HG03378 (cell line): Measurements from ENCODE around the gene ARHGAP19.

Source experiments
- ATAC-seq: cut with Tn5 transposase; IDR thresholded peaks from one replicate; pipeline ENCODE4 v1.9.1; 2021; ENCODE audit warnings: mild to moderate bottlenecking, moderate library complexity; ENCODE audit not compliant: unreplicated experiment

ARHGAP19 gene

GRCh38 chr10:97323501-97323900 is 31.1 kb upstream of the ARHGAP19 start:
- ATAC-seq = no peak

GRCh38 chr10:97321804-97322190 is 29.4 kb upstream of the ARHGAP19 start:
- ATAC-seq = no peak

DNA sequence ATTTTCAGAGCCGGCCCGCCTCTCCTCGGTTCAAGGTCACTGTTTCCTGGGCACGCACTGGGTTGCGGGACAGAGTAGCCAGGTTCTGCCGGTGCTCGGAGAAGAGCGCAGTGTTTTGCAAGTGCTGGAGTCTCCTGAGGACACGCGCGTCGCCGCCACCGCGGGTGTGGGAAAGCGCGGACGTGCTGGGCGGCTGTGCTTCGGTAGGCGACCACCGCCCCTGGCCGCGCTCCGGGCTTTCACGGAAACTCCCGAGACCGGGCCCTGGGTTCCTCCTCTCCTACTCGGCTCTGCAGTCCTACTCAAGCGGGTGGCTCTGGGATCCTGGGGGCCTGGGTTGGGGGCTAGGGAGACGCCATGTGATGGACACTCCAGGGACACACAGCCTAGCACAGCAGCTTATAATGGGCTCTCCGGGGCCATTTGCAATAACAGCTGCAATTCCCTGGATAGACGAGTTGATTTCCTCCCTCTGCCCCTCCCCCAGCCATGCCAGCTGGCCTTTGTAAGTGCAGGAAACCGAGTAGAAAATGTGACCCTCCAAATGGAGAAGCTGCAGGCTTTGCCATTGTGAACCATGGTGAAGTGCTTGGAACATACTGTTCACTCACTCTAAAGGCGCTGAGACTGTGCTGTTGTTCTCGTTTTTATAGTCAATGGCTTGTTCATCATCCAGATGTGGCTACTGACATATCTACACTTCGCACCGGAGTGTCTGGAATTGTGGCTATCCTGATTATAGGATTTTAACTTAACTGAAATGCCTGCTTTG is 28.8 kb upstream of the ARHGAP19 start:
- no peak for ATAC-seq

DNA sequence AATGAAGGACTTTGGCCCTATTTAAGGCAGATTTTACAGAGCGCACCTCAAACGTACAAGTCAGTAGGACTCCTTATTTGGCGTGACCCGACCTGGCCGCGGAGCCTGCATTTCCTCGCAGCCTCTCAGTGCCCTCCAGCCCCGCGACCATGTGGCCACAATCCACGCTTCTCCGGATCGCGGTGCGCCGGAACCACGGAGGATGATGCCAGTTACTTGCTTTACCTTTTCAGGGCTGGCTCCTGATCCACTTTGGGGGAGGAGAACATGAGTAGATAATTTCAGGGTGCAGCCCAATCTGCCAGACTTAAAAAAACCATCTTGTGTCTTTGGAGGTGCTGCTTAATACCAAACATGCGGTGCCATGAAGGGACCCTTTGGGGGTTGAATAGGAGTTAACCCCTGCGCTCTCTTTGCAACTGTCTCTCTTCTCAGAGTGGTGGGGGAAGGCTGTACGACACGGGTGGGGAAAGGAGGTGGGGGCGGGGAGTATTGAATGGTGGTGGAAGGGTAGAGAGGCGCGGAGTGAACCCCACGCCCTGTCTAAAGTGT is 28.1 kb upstream of the ARHGAP19 start:
- no peak for ATAC-seq

DNA sequence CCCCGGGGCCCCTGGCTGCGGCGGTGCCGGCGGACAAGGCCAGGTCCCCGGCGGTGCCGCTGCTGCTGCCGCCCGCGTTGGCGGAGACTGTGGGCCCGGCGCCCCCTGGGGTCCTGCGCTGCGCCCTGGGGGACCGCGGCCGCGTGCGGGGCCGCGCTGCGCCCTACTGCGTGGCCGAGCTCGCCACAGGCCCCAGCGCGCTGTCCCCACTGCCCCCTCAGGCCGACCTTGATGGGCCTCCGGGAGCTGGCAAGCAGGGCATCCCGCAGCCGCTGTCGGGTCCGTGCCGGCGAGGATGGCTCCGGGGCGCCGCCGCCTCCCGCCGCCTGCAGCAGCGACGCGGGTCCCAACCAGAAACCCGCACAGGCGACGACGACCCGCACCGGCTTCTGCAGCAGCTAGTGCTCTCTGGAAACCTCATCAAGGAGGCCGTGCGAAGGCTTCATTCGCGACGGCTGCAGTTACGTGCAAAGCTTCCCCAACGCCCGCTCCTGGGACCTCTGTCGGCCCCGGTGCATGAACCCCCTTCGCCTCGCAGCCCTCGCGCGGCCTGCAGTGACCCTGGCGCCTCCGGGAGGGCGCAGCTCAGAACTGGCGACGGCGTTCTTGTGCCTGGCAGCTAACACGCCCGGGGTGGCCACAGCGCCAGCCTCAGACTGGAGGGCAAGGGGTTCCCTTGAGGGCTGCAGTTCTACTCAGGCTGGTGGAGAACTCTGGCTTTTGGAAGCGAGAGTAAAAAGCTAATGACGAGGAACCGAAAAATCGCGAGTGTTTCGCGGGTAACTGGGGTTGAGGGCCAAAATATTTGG is 27.4 kb upstream of the ARHGAP19 start:
- ATAC-seq = peak; percentile 28

GRCh38 chr10:97318772-97319651 is 26.6 kb upstream of the ARHGAP19 start, which contains the start of gene FRAT1:
Gene FRAT1 (plus strand): TSS chr10:97319271. CDS start chr10:97319454, 183 bp downstream.
- peak; percentile 70 for ATAC-seq

GRCh38 chr10:97314671-97315070 is 22.2 kb upstream of the ARHGAP19 start:
- ATAC-seq = no peak

DNA sequence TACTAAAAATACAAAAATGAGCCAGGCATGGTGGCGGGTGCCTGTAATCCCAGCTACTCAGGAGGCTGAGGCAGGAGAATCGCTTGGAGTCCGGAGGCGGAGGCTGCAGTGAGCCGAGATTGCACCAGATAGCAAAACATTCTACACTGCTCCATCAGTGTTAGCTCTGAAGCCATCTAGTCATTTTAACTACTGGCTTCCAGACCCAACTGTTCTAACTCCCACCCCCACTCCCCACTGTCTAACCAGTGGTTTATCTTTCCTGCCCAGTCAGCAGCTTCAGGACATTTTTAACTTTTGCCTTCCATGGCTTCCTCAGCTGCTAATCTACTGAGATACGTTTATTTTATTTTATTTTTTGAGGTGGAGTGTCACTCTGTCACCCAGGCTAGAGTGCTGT is 20.5 kb upstream of the ARHGAP19 start:
- no peak for ATAC-seq

DNA sequence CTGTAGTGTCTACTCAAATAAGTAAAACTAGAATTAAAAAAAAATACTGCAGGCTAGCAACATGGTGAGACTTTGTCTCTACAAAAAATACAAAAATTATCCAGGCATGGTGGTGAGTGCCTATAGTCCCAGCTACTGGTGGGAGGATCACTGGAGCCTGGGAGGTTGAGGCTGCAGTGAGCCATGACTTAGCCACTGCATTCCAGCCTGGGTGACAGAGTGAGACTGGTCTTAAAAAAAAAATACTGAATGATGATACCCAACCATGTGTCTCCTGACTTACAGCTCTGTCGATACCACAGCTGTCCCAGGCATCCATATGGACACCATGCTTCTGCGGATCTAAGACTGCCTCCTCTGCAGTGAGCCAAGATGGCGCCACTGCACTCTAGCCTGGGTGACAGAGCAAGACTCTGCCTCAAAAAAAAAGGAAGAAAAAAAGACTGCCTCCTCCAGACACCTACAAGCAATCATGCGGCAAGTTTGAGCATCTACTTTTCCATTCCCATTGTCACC is 18.7 kb upstream of the ARHGAP19 start:
- ATAC-seq = no peak

GRCh38 chr10:97307866-97308780 is 15.7 kb upstream of the ARHGAP19 start:
- no peak for ATAC-seq

- ATAC-seq = no peak
Measured at GRCh38 chr10:97307441-97307840, 15.0 kb upstream of the ARHGAP19 start.

DNA sequence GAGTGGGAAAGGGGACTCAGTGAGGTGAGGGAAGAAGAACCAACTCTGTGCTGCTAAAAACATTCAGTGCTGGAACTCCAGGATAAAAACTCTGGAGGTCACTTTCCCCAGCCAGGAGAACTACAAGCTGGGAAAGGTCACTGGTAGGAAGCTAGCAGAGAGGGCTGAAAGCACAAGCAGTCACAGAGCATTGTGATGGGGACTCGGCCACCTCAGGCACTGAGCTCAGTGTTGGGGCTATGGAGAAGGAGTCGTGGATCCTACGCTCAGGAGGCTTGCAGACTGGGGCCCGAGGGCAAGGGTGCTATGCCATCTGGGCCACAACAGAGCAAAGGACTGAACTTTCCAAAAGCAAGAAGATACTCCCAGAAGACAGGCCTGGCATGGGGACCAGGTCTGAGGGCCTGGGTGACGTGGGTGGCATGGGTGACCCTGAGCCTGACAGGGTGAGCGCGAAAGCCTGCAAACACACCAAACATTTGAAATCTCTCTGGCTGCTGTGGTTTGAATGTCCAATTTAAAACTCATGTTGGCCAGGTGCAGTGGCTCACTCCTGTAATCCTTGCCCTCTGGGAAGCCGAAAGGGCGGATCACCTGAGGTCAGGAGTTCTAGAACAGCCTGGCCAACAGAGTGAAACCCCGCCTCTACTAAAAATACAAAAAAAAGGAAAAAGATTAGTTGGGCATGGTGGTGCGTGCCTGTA is 9.8 kb upstream of the ARHGAP19 start:
- ATAC-seq = no peak

- no peak for ATAC-seq
Measured at GRCh38 chr10:97300980-97301379, 8.5 kb upstream of the ARHGAP19 start.

DNA sequence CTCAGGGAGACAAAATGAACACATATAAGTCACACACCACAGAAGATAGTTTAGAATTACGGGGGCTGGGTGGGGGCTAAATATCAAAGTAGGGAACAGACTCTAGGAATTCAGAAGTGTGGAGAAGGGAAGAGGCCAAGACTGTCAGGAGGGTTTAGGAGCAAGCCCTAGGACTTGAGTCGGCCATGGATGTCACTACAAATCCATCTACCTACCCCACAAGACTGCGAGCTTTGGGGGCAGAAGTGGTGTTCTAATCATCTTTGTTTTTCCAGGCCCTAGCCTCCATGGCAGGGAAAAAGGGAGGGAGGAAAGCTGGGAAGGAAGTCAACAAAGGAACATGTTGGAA is 5.8 kb upstream of the ARHGAP19 start:
- ATAC-seq = no peak

DNA sequence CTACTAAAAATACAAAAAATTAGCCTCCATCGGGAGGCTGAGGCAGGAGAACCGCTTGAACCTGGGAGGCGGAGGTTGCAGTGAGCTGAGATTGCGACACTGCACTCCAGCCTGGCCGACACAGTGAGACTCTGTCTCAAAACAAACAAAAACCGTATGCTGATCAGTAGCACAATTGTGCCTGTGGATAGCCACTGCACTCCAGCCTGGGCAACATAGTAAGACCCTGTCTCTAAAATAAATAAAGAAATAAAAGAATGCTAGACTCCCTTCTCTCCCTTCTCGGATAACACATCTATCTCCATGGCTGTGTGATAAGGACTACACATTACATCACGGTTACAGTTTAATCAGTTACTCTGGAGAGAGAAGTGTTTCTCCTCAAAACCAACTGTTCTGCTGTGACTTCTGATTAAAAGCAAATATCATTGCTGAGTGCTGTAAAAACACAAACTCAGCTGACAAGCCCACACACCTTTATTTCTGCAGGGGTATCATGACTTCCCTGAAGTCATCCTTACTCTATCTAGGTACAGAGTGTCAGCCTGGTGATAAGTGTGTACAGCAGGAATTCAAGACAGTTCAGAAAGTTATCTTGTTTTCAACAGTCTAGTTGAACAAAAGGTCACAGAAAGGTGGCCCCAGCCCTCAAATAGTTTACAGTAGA is 5.3 kb upstream of the ARHGAP19 start:
- ATAC-seq = no peak

GRCh38 chr10:97292862-97293198 is 393 bp upstream of the ARHGAP19 start:
- ATAC-seq = no peak

GRCh38 chr10:97291357-97292096 is 910 bp downstream of the ARHGAP19 start:
- no peak for ATAC-seq
